Activated CD4-positive, alpha-beta T cell treated with anti-CD3 and anti-CD28 coated beads, Interleukin-2, Interleukin-6, amounts not matched to agents 100 ng/mL and 50 ng/mL, durations not matched to agents 16 hours and 8 hours (primary cell): ENCODE results near the gene PTPRG.

Experiments used
- DNase-seq: peaks from one replicate; pipeline ENCODE4 v3.0.0-alpha.2; 2020

The PTPRG gene

GRCh38 chr3:61945657-61946056 is 384.3 kb downstream of the PTPRG start:
- no peak for DNase-seq

- DNase-seq = no peak
Measured at GRCh38 chr3:61946570-61947324, 385.4 kb downstream of the PTPRG start.

GRCh38 chr3:61947456-61947855 is 386.1 kb downstream of the PTPRG start:
- no peak for DNase-seq

- DNase-seq = no peak
Measured at GRCh38 chr3:61948699-61949305, 387.4 kb downstream of the PTPRG start.

GRCh38 chr3:61954097-61954540 is 392.7 kb downstream of the PTPRG start:
- no peak for DNase-seq

- DNase-seq = no peak
Measured at GRCh38 chr3:61955483-61955882, 394.1 kb downstream of the PTPRG start.

- DNase-seq = no peak
Measured at GRCh38 chr3:61956236-61956635, 394.9 kb downstream of the PTPRG start.

- DNase-seq = no peak
Measured at GRCh38 chr3:61957259-61957658, 395.9 kb downstream of the PTPRG start.

GRCh38 chr3:61960976-61961375 is 399.6 kb downstream of the PTPRG start:
- no peak for DNase-seq

GRCh38 chr3:61961900-61962299 is 400.5 kb downstream of the PTPRG start:
- no peak for DNase-seq

- no peak for DNase-seq
Measured at GRCh38 chr3:61964566-61964965, 403.2 kb downstream of the PTPRG start.

GRCh38 chr3:61965770-61966131 is 404.4 kb downstream of the PTPRG start:
- no peak for DNase-seq

- no peak for DNase-seq
Measured at GRCh38 chr3:61966200-61966599, 404.8 kb downstream of the PTPRG start.

GRCh38 chr3:61967019-61967418 is 405.6 kb downstream of the PTPRG start:
- no peak for DNase-seq

- no peak for DNase-seq
Measured at GRCh38 chr3:61967937-61968336, 406.6 kb downstream of the PTPRG start.

- DNase-seq = no peak
Measured at GRCh38 chr3:61974662-61975061, 413.3 kb downstream of the PTPRG start.

- DNase-seq = no peak
Measured at GRCh38 chr3:61975199-61975598, 413.8 kb downstream of the PTPRG start.

- DNase-seq = no peak
Measured at GRCh38 chr3:61975936-61976335, 414.6 kb downstream of the PTPRG start.

GRCh38 chr3:61978460-61979419 is 417.4 kb downstream of the PTPRG start:
- DNase-seq = no peak

- no peak for DNase-seq
Measured at GRCh38 chr3:61979638-61980037, 418.3 kb downstream of the PTPRG start.

GRCh38 chr3:61980041-61980440 is 418.7 kb downstream of the PTPRG start:
- no peak for DNase-seq

GRCh38 chr3:61981060-61981459 is 419.7 kb downstream of the PTPRG start:
- no peak for DNase-seq

GRCh38 chr3:61983479-61983878 is 422.1 kb downstream of the PTPRG start:
- DNase-seq = no peak

- no peak for DNase-seq
Measured at GRCh38 chr3:61985020-61985419, 423.6 kb downstream of the PTPRG start.
